Keratinocyte (primary cell): Measurements from ENCODE around the gene UGT1A6. TPM values are rescaled to one million over a fixed set of nuclear protein-coding genes. Genes with fewer than 3 reads are reported as not detected.

Source experiments
- DNase-seq: peaks from one replicate; pipeline ENCODE4 v3.0.0-alpha.2; 2011; ENCODE audit warnings: low read depth, missing footprints, low spot score
- FAIRE-seq: peaks from 2 replicates; lab custom pipeline; 2011; peaks lifted over from hg19 to GRCh38; lab: Jason Lieb, UNC
- H2AFZ ChIP-seq: 2 replicates; pipeline ENCODE4 v1.6.0; 2012; ENCODE audit warnings: low read length, control low read depth, inconsistent platforms; ENCODE audit not compliant: control insufficient read depth
- H3K27ac ChIP-seq: 2 replicates; pipeline ENCODE4 v1.5.1; 2011; ENCODE audit warnings: low read length; ENCODE audit not compliant: control insufficient read depth, insufficient read depth
- H3K27me3 ChIP-seq: 3 replicates; pipeline ENCODE4 v1.6.0; 2011; ENCODE audit warnings: low read length; ENCODE audit not compliant: control insufficient read depth, insufficient read depth; ENCODE audit errors: extremely low read depth
- H3K36me3 ChIP-seq, 2 experiments: 2 replicates in 1 of 2; 3 replicates in 1 of 2; pipeline ENCODE4 v1.5.1; 2011; ENCODE audit warnings: low read length in 2 of 2, mild to moderate bottlenecking in 1 of 2; ENCODE audit not compliant: control insufficient read depth in 2 of 2, insufficient read depth in 2 of 2; ENCODE audit errors: extremely low read depth in 1 of 2
- H3K4me1 ChIP-seq: 3 replicates; pipeline ENCODE4 v1.5.1; 2011; ENCODE audit warnings: low read length; ENCODE audit not compliant: control insufficient read depth, insufficient read depth; ENCODE audit errors: extremely low read depth
- H3K4me2 ChIP-seq: 3 replicates; pipeline ENCODE4 v1.6.0; 2011; ENCODE audit warnings: low read depth, low read length; ENCODE audit not compliant: control insufficient read depth, insufficient read depth; ENCODE audit errors: extremely low read depth
- H3K4me3 ChIP-seq, 3 experiments: fragments of 200-600 bp in 1 of 3; sonication (generic) in 1 of 3; 2 replicates in 2 of 3; 3 replicates in 1 of 3; pipeline ENCODE4 v1.5.1; 2011 to 2016; ENCODE audit warnings: low read length in 3 of 3, mild to moderate bottlenecking in 3 of 3, control low read depth in 2 of 3, inconsistent platforms in 1 of 3, low read depth in 1 of 3, mixed read lengths in 1 of 3, mixed run types in 1 of 3, moderate library complexity in 1 of 3; ENCODE audit not compliant: control insufficient read depth in 2 of 3, insufficient read depth in 2 of 3; ENCODE audit errors: extremely low read depth in 1 of 3
- H3K79me2 ChIP-seq: 2 replicates; pipeline ENCODE4 v1.6.0; 2012; ENCODE audit warnings: low read length; ENCODE audit not compliant: control insufficient read depth, insufficient read depth
- H3K9ac ChIP-seq: 3 replicates; pipeline ENCODE4 v1.6.0; 2011; ENCODE audit warnings: low read length; ENCODE audit not compliant: control insufficient read depth, insufficient read depth; ENCODE audit errors: extremely low read depth
- H3K9me1 ChIP-seq: 3 replicates; pipeline ENCODE4 v1.6.0; 2011; ENCODE audit warnings: low read length; ENCODE audit not compliant: control insufficient read depth, insufficient read depth; ENCODE audit errors: extremely low read depth
- H3K9me3 ChIP-seq: 2 replicates; pipeline ENCODE4 v1.5.1; 2012; ENCODE audit warnings: low read depth, low read length; ENCODE audit not compliant: control insufficient read depth
- H4K20me1 ChIP-seq: 3 replicates; pipeline ENCODE4 v1.6.0; 2011; ENCODE audit warnings: low read length; ENCODE audit not compliant: control insufficient read depth, insufficient read depth; ENCODE audit errors: extremely low read depth
- CTCF ChIP-seq, 3 experiments: IDR thresholded peaks in 1 of 3; conservative IDR thresholded peaks in 1 of 3; optimal IDR thresholded peaks in 1 of 3; 2 replicates in 2 of 3; 3 replicates in 1 of 3; pipeline versions ENCODE3 to v1.5.1; 2011; ENCODE audit warnings: low read length in 3 of 3, mild to moderate bottlenecking in 3 of 3, moderate library complexity in 2 of 3, control low read depth in 1 of 3, inconsistent platforms in 1 of 3; ENCODE audit not compliant: insufficient read depth in 2 of 3; ENCODE audit errors: extremely low read depth in 1 of 3
- EZH2 ChIP-seq: IDR thresholded peaks from one replicate; pipeline ENCODE4 v1.6.1; 2012; ENCODE audit warnings: inconsistent platforms, mild to moderate bottlenecking, low read length, moderate library complexity
- dilution Hi-C: fragments of 300-500 bp; cut with MboI; formaldehyde crosslinking; loops from one replicate; pipeline ENCODE4 v1.7.0; 2020; ENCODE audit warnings: low sequenced_read_pairs; ENCODE audit not compliant: extremely low pct_ligation_motif_present
- polyA plus RNA-seq, 5 experiments: library from polyadenylated mRNA; depleted of rRNA in 3 of 5; stranded (reverse) in 3 of 5; stranded (forward) in 1 of 5; unstranded in 1 of 5; fragments of >200 nt; gene quantifications; 1 replicate in 1 of 5; 2 replicates in 3 of 5; 3 replicates in 1 of 5; pipeline versions ENCODE4 v1.2.1 to v1.2.3, GENCODE V29; 2011 to 2012; ENCODE audit warnings: missing spikeins in 2 of 5, low read depth in 1 of 5, low replicate concordance in 1 of 5

Gene UGT1A6
- polyA plus RNA-seq, 1 donor (not counting 4 experiments of a cell fraction or from before 2014, with no cell fraction given): 133 TPM

- Histone ChIP-seq H3K79me2 (no peaks in the 10 kb centered on the region), H3K9me3 (no peaks in the 10 kb centered on the region), H3K4me1 (no peaks in the 10 kb centered on the region), H3K4me3 (no peak overlapping the region), H3K36me3 (no peaks in the 10 kb centered on the region), H3K27ac (no peak overlapping the region), H3K9ac (no peak overlapping the region), H3K4me2 (no peak overlapping the region), H2AFZ (no peak overlapping the region), H3K27me3 (no peaks in the 10 kb centered on the region), H3K9me1 (no peaks in the 10 kb centered on the region), H4K20me1 (no peaks in the 10 kb centered on the region)
- FAIRE-seq (no peak), DNase-seq (no peak)
- TF ChIP-seq EZH2 (no peak), CTCF (optimal IDR thresholded peaks at IDR 0.05 in 1 of 3, IDR thresholded peaks at IDR 0.05 in 1 of 3, conservative IDR thresholded peaks at IDR 0.05 in 1 of 3; ENCODE audit: extremely low read depth in 1 of 3, insufficient read depth in 2 of 3, low read length in 3 of 3) (no peak)
- dilution Hi-C loops: no loop called here
These were observed 28.8 kb upstream of the UGT1A6 start for GRCh38 chr2:233663911-233664310.

- H3K79me2 ChIP-seq: no peaks in the 10 kb centered on the region
- H3K4me3 ChIP-seq: no peak overlapping the region
- no peaks in the 10 kb centered on the region for H3K9me3 ChIP-seq
- DNase-seq (no peak), FAIRE-seq (no peak)
- H3K9me1 ChIP-seq: no peaks in the 10 kb centered on the region
- no peaks in the 10 kb centered on the region for H3K4me1 ChIP-seq
- no peak for TF ChIP-seq CTCF (optimal IDR thresholded peaks at IDR 0.05 in 1 of 3, IDR thresholded peaks at IDR 0.05 in 1 of 3, conservative IDR thresholded peaks at IDR 0.05 in 1 of 3; ENCODE audit: extremely low read depth in 1 of 3, insufficient read depth in 2 of 3, low read length in 3 of 3)
- TF ChIP-seq EZH2: no peak
- no peak overlapping the region for H2AFZ ChIP-seq
- H4K20me1 ChIP-seq: no peaks in the 10 kb centered on the region
- no peak overlapping the region for H3K27ac ChIP-seq
- no peaks in the 10 kb centered on the region for H3K27me3 ChIP-seq
- H3K36me3 ChIP-seq: no peaks in the 10 kb centered on the region
- no peak overlapping the region for H3K4me2 ChIP-seq
- dilution Hi-C loops: no loop called here
- H3K9ac ChIP-seq: no peak overlapping the region
These were observed 24.0 kb upstream of the UGT1A6 start for GRCh38 chr2:233668605-233669260.
